K562 (cell line): ENCODE results near the gene VIM. TPM values are rescaled to one million over a fixed set of nuclear protein-coding genes. Genes with fewer than 3 reads are reported as not detected.

ENCODE experiments used
- ATAC-seq: fragments of 200-7000 bp; cut with Tn5 transposase; 3 replicates; pipeline ENCODE4 v1.9.1; 2020; ENCODE audit warnings: moderate library complexity
- BruUV-seq: library from RNA; stranded (reverse); fragments of 400-500 nt; replicated peaks from 2 replicates; lab custom pipeline; 2021; lab: Mats Ljungman, UMichigan
- CTCF ChIA-PET: fragments of 300-600 bp; formaldehyde crosslinking; extraction: SDS; loops from one replicate; lab custom pipeline; 2021; ENCODE audit warnings: low intra/inter-chr PET ratio; lab: Yijun Ruan, JAX
- POLR2A ChIA-PET: fragments of 300-600, 350-650 bp; sonication (Branson Sonifier 250); formaldehyde crosslinking; extraction: SDS; loops from one replicate; lab custom pipeline; 2021; ENCODE audit warnings: antibody characterized with exemption, inconsistent platforms; lab: Yijun Ruan, JAX
- DNase-seq, 4 experiments: peaks; one replicate each; pipeline versions ENCODE4 v3.0.0 to v3.0.0-alpha.2; 2011 to 2018; ENCODE audit warnings: low spot score in 3 of 4, mixed read lengths in 3 of 4; ENCODE audit errors: extremely low read depth in 1 of 4
- FAIRE-seq: peaks from 2 replicates; lab custom pipeline; 2011; peaks lifted over from hg19 to GRCh38; lab: Jason Lieb, UNC
- H2AFZ ChIP-seq: 2 replicates; pipeline ENCODE4 v1.6.0; 2011; ENCODE audit warnings: low read depth, low read length, control low read depth, inconsistent platforms
- H3K27ac ChIP-seq: fragments of 200-600 bp; 3 replicates; pipeline ENCODE4 v1.8.0; 2011; ENCODE audit warnings: low read depth, mild to moderate bottlenecking, control low read depth, inconsistent platforms, low read length, moderate library complexity, mixed read lengths; ENCODE audit errors: extremely low read depth
- H3K27me3 ChIP-seq, 2 experiments: fragments of 300-600 bp in 1 of 2; 2 replicates in 1 of 2; 3 replicates in 1 of 2; pipeline versions ENCODE4 v1.6.0 to v1.8.0; 2011; ENCODE audit warnings: inconsistent platforms in 2 of 2, low read length in 2 of 2, mild to moderate bottlenecking in 1 of 2, mixed read lengths in 1 of 2, moderate library complexity in 1 of 2; ENCODE audit not compliant: control insufficient read depth in 2 of 2, insufficient read depth in 2 of 2
- H3K36me3 ChIP-seq: fragments of 300-600 bp; 3 replicates; pipeline ENCODE4 v1.8.0; 2011; ENCODE audit warnings: mild to moderate bottlenecking, low read length, inconsistent platforms; ENCODE audit not compliant: control insufficient read depth, insufficient read depth
- H3K4me1 ChIP-seq, 2 experiments: fragments of 200-600 bp in 1 of 2; replicated peaks in 1 of 2; 2 replicates in 1 of 2; 3 replicates in 1 of 2; pipeline versions ENCODE4 v1.5.1 to v1.8.0; 2011; ENCODE audit warnings: inconsistent platforms in 2 of 2, low read length in 2 of 2, mild to moderate bottlenecking in 1 of 2, mixed read lengths in 1 of 2, moderate library complexity in 1 of 2; ENCODE audit not compliant: control insufficient read depth in 2 of 2, insufficient read depth in 2 of 2
- H3K4me2 ChIP-seq: 2 replicates; pipeline ENCODE4 v1.6.1; 2011; ENCODE audit warnings: low read length, control low read depth, inconsistent platforms, mixed read lengths; ENCODE audit not compliant: insufficient read depth
- H3K4me3 ChIP-seq: fragments of 200-600 bp; sonication (generic), shearing (Covaris generic); 2 replicates; pipeline ENCODE4 v1.5.1; 2016; ENCODE audit warnings: control low read depth, inconsistent platforms
- H3K79me2 ChIP-seq: fragments of 200-600 bp; 3 replicates; pipeline ENCODE4 v1.8.0; 2011; ENCODE audit warnings: low read length, inconsistent platforms; ENCODE audit not compliant: control insufficient read depth, insufficient read depth
- H3K9ac ChIP-seq, 2 experiments: 2 replicates each; pipeline versions ENCODE4 v1.6.0 to v1.6.1; 2011; ENCODE audit warnings: low read depth in 2 of 2, low read length in 2 of 2, control low read depth in 1 of 2, inconsistent platforms in 1 of 2, mild to moderate bottlenecking in 1 of 2, mixed read lengths in 1 of 2; ENCODE audit not compliant: insufficient read depth in 1 of 2
- H3K9me1 ChIP-seq: one replicate; pipeline ENCODE4 v1.6.0; 2011; ENCODE audit warnings: inconsistent platforms, mild to moderate bottlenecking, low read length, moderate library complexity; ENCODE audit not compliant: control insufficient read depth, insufficient read depth
- H3K9me3 ChIP-seq: replicated peaks from 2 replicates; pipeline ENCODE4 v1.5.1; 2011; ENCODE audit warnings: low read depth, low read length, inconsistent platforms; ENCODE audit not compliant: control insufficient read depth, insufficient read depth
- H4K20me1 ChIP-seq: replicated peaks from 2 replicates; pipeline ENCODE4 v1.6.1; 2011; ENCODE audit warnings: low read length, inconsistent platforms, mixed read lengths; ENCODE audit not compliant: control insufficient read depth, insufficient read depth
- AFF4 ChIP-seq: sonication (generic); formaldehyde crosslinking; IDR thresholded peaks from 2 replicates; pipeline ENCODE4 v1.8.0; 2023; ENCODE audit warnings: mild to moderate bottlenecking, missing genetic modification reagents
- CBX2 ChIP-seq: fragments of 200-600 bp; sonication (generic); IDR thresholded peaks from one replicate; pipeline ENCODE4 v1.6.1; 2012; ENCODE audit warnings: mild to moderate bottlenecking, low read length, inconsistent platforms; ENCODE audit not compliant: insufficient read depth, poor library complexity, severe bottlenecking
- CHD4 ChIP-seq: fragments of 200-600 bp; sonication (generic); IDR thresholded peaks from 3 replicates; pipeline ENCODE4 v1.6.1; 2012; ENCODE audit warnings: low read depth, mild to moderate bottlenecking, mixed read lengths, low read length, inconsistent platforms; ENCODE audit not compliant: insufficient read depth, insufficient replicate concordance, poor library complexity, severe bottlenecking
- FOSL1 ChIP-seq: fragments of 200-800 bp; sonication (Bioruptor generic); conservative IDR thresholded peaks from 2 replicates; pipeline ENCODE4 v1.6.1; 2016; ENCODE audit warnings: missing genetic modification characterization, missing compliant biosample characterization
- HDGF ChIP-seq: fragments of 450-650 bp; IDR thresholded peaks from 2 replicates; pipeline ENCODE4 v1.6.1; 2016
- HNRNPUL1 ChIP-seq: fragments of 200-400 bp; formaldehyde crosslinking; IDR thresholded peaks from 2 replicates; pipeline ENCODE4 v1.6.1; 2017; ENCODE audit warnings: low read length
- MAZ ChIP-seq, 2 experiments: fragments of 450-650 bp in 1 of 2; sonication (generic) in 1 of 2; formaldehyde crosslinking; IDR thresholded peaks in 1 of 2; conservative IDR thresholded peaks in 1 of 2; 2 replicates each; pipeline versions ENCODE4 v1.4.0 to v1.5.0; 2020; ENCODE audit warnings: mild to moderate bottlenecking in 1 of 2, missing genetic modification reagents in 1 of 2
- NONO ChIP-seq, 2 experiments: fragments of 200-400 bp in 1 of 2; fragments of 450-650 bp in 1 of 2; formaldehyde crosslinking in 1 of 2; IDR thresholded peaks; 2 replicates each; pipeline ENCODE4 v1.6.1; 2017; ENCODE audit warnings: low read depth in 2 of 2, mild to moderate bottlenecking in 2 of 2, moderate library complexity in 2 of 2, low read length in 1 of 2
- TAL1 ChIP-seq: fragments of 450-650 bp; IDR thresholded peaks from 2 replicates; pipeline ENCODE4 v1.6.1; 2016; ENCODE audit warnings: mild to moderate bottlenecking
- TFAM ChIP-seq: fragments of 250-450 bp; sonication (Bioruptor Pico); conservative IDR thresholded peaks from 2 replicates; pipeline ENCODE4 v1.5.0; 2021; ENCODE audit warnings: mild to moderate bottlenecking, moderate library complexity
- XRCC4 ChIP-seq: IDR thresholded peaks from one replicate; pipeline ENCODE4 v1.6.1; 2011; ENCODE audit not compliant: insufficient read depth, insufficient read length; ENCODE audit errors: extremely low read depth
- ZNF232 ChIP-seq: sonication (generic); formaldehyde crosslinking; IDR thresholded peaks from 2 replicates; pipeline ENCODE4 v1.8.0; 2022; ENCODE audit warnings: mild to moderate bottlenecking, missing genetic modification reagents
- ZNF277 ChIP-seq: fragments of 250-450 bp; sonication (Bioruptor Pico); IDR thresholded peaks from 2 replicates; pipeline ENCODE4 v1.8.0; 2022; ENCODE audit warnings: inconsistent platforms, mild to moderate bottlenecking, moderate library complexity, borderline replicate concordance
- ZNF717 ChIP-seq: fragments of 250-450 bp; sonication (Bioruptor Pico); IDR thresholded peaks from 2 replicates; pipeline ENCODE4 v1.5.0; 2021
- ZNF778 ChIP-seq: fragments of 450-650 bp; formaldehyde crosslinking; IDR thresholded peaks from 2 replicates; pipeline ENCODE4 v1.4.0; 2020; ENCODE audit warnings: mild to moderate bottlenecking, moderate library complexity
- in situ Hi-C: fragments of 300-500 bp; cut with MboI; formaldehyde crosslinking; loops from 4 replicates; pipeline ENCODE4 v1.15.0; 2018; ENCODE audit warnings: inconsistent platforms, mixed read lengths
- intact Hi-C: fragments of 100-400 bp; cut with micrococcal nuclease; formaldehyde crosslinking; loops from 2 replicates; pipeline ENCODE4 v1.14.2; 2022
- polyA plus RNA-seq, 8 experiments: library from polyadenylated mRNA; depleted of rRNA in 4 of 8; stranded (reverse) in 5 of 8; unstranded in 3 of 8; fragments of >200 nt; fragmentation: Nextera tagmentation in 2 of 8; fragmentation: Illumina TruSeq in 1 of 8; extraction: Ambion mirVana in 2 of 8; extraction: Trizol in 1 of 8; gene quantifications; 2 replicates each; pipeline versions ENCODE4 v1.2.1 to v1.2.3, GENCODE V29; 2011 to 2014; ENCODE audit warnings: inconsistent platforms in 1 of 8, missing spikeins in 1 of 8
- total RNA-seq, 7 experiments: library from RNA; depleted of rRNA in 6 of 7; stranded (reverse); fragments of >200 nt in 6 of 7; fragmentation: Illumina TruSeq in 2 of 7; extraction: Trizol in 2 of 7; gene quantifications; 2 replicates each; pipeline versions ENCODE4 v1.2.1 to v1.2.3, GENCODE V29; 2011 to 2021; ENCODE audit warnings: low replicate concordance in 1 of 7
- TF ChIP-seq, protein P1 (sequence below): fragments of 250-450 bp; sonication (Bioruptor Pico); IDR thresholded peaks from 2 replicates; pipeline ENCODE4 v1.9.0; 2021; ENCODE audit warnings: mild to moderate bottlenecking

VIM gene
- total and polyA plus RNA-seq, 9 of the 15 experiments (the other 6 are each of a cell fraction or from before 2014, with no cell fraction given) = 86.0 to 621 (median 383) TPM

GRCh38 chr10:17244700-17245365 lies 16.8 kb downstream of the VIM start:
- ChIA-PET CTCF (no interaction called here), POLR2A (interaction anchor here (1.7 kb wide), 1 partner anchor 10 kb away, joined by 5 read pairs; no protein-coding TSS in a partner anchor)
- Histone ChIP-seq H3K79me2 (no peaks in the 10 kb centered on the region), H4K20me1 (no peaks in the 10 kb centered on the region), H3K4me3 (no peak overlapping the region), H3K4me2 (peak overlapping the region; percentile 9; the same call in 1 of the 2 replicates), H3K9me3 (peaks cover 20% of the 10 kb centered on the region), H3K27me3 (no peaks in the 10 kb centered on the region), H3K4me1 (peaks cover 0 to 15% of the 10 kb centered on the region in 2 experiments; a peak in 3 of 5 replicates), H3K27ac (peak overlapping the region; percentile 6; the same call in 2 of the 3 replicates), H3K36me3 (no peaks in the 10 kb centered on the region), H2AFZ (peak overlapping the region; percentile 62), H3K9ac (no peak overlapping the region), H3K9me1 (no peaks in the 10 kb centered on the region)
- intact Hi-C loops (no loop called here), in situ Hi-C loops (no loop called here)
- ATAC-seq (no peak), DNase-seq (peak in 2 of 4 experiments; percentile 17 to 58), FAIRE-seq (peak; percentile 29)
- BruUV-seq = no TSS peak
- TF ChIP-seq ZNF232 (CRISPR knock-in tag) = no peak
- no peak for TF ChIP-seq ZNF277 (CRISPR knock-in tag)
- no peak for TF ChIP-seq MAZ (CRISPR knock-in tag; conservative IDR thresholded peaks at IDR 0.05 in 1 of 2, IDR thresholded peaks at IDR 0.05 in 1 of 2)
- no peak for TF ChIP-seq HNRNPUL1
- TF ChIP-seq, protein P1, sequence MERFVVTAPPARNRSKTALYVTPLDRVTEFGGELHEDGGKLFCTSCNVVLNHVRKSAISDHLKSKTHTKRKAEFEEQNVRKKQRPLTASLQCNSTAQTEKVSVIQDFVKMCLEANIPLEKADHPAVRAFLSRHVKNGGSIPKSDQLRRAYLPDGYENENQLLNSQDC (CRISPR knock-in tag) = no peak
- TF ChIP-seq CHD4 = no peak
- peak; percentile 87 for TF ChIP-seq FOSL1 (tag)
- TF ChIP-seq ZNF717 (CRISPR knock-in tag) = no peak
- no peak for TF ChIP-seq CBX2
- TF ChIP-seq ZNF778 (CRISPR knock-in tag) = no peak
- peak; percentile 73 for TF ChIP-seq TAL1
- no peak for TF ChIP-seq TFAM (CRISPR knock-in tag)
- TF ChIP-seq XRCC4 = no peak
- no peak for TF ChIP-seq HDGF
- TF ChIP-seq NONO (IDR thresholded peaks at IDR 0.05; ENCODE audit: low read depth in 2 of 2, low read length in 1 of 2) = no peak
- TF ChIP-seq AFF4 = no peak
